DMS 273 (cell line): Measurements from ENCODE around the gene ALPI.
A peak's percentile ranks its signal among the peaks of the same experiment; 100 is the strongest.

Experiments
- DNase-seq: peaks from one replicate; lab custom pipeline; 2025; ENCODE audit not compliant: unreplicated experiment; lab: John Stamatoyannopoulos, UW

Gene ALPI

DNA sequence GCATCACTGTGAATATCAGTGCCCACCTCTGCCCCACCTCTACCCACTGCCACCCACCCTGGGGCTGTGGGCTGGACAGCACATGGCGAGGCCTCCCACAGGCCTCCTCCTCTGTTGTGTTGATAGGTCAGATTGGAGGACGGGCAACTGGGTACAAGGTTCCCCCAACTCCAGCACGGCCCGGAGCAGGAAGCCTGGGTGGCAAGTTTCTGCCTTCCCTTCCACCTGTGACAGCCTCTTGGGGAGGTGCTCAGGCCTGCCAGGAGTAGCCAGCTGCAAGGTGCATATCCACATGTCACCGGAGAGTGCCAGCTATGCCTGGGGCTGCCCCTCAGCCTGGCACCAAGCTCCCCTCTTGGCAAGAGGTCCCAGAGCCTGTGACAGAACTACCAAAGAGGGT is 38.6 kb downstream of the ALPI start:
- DNase-seq = no peak

GRCh38 chr2:232495292-232495691 is 39.3 kb downstream of the ALPI start:
- no peak for DNase-seq

DNA sequence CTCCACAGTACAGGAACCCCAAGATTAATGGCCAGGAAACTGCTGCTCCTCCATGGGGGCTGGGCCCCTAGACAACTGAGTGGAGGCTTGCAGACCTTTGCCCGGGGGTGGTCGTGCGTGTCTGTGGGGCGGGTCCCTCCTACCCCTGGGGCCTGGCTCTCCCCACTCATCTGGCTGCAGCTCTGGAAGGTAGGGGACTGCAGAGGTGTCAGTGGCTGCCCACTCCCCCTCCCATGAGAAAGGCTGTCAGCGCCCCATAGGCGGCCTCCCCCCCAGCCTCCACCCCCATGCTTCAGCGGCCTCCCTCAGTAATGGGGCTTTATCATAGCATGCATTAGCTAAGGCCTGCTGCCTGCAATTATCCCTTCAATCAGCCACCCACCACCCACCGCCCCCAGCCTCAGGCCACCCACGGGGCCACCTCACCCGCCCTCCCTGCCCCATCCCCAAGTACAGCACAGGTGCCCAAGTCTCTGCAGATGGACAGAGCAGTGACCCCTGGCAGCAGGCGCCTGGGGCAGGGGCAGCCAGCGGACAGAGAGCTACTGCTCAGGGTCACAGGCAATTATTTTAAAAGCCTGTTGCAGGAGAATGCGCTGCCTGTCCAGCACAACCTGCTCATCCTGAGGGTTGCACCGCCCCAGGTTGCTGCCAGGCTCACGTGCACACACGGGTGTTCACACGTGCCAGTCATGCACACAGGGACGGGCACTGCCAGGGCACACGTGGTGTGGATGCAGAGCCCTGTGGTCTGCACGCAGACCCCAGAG is 40.7 kb downstream of the ALPI start:
- no peak for DNase-seq

GRCh38 chr2:232497348-232497747 is 41.4 kb downstream of the ALPI start:
- no peak for DNase-seq

- no peak for DNase-seq
These were observed 42.5 kb downstream of the ALPI start for GRCh38 chr2:232498452-232498851.

GRCh38 chr2:232501331-232501771 is 45.4 kb downstream of the ALPI start:
- DNase-seq = no peak

- no peak for DNase-seq
These were observed 45.9 kb downstream of the ALPI start for GRCh38 chr2:232501794-232502390.

- DNase-seq = no peak
These were observed 46.6 kb downstream of the ALPI start for GRCh38 chr2:232502511-232502910.

- peak; percentile 73 for DNase-seq
These were observed 47.2 kb downstream of the ALPI start for GRCh38 chr2:232502911-232503808.

- DNase-seq = no peak
These were observed 47.9 kb downstream of the ALPI start for GRCh38 chr2:232503809-232504323.

DNA sequence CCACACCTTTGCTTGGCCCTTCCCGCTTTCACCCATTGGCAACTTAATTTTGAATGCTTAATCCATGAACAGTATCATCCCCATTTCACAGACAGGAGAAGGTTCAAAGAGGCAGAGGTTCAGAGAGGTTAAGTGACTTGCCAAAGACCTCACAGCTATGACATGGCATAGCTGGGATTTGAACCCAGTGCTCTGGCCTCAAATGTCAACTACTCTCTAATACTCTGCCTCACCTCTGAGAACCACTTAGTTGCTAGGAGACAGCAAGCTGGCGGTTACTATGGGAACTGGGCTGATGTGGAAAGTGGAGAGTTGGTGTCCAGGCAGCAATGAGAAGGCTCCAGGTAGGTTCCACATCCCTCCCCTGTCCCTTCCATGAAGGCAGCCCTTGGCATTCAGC is 48.5 kb downstream of the ALPI start:
- peak; percentile 75 for DNase-seq

- no peak for DNase-seq
These were observed 49.9 kb downstream of the ALPI start for GRCh38 chr2:232505856-232506255.

- no peak for DNase-seq
These were observed 50.8 kb downstream of the ALPI start for GRCh38 chr2:232506709-232507108.

DNA sequence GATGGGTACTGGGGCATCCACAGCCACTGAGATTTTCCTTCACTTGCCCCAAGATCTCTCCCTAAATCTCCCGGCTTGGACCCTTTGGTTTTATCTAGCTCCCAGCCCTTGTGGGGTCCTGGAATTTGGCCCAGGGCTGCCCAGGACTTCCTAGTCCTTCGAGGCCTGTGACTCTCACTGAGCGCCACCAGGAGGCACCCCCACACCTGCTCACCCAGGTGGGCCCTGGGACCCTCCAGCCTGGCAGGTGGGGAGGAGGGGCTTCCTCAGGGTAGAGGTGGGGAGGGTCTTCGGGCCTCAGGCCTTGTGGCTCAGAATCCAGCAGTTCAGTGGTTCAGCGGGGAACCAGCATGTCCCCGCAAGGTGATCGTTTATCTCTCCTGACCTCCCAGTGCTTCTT is 52.3 kb downstream of the ALPI start:
- DNase-seq = no peak
